Measurements from ENCODE around the gene TFCP2L1. TPM values are rescaled to one million over a fixed set of nuclear protein-coding genes. Genes with fewer than 3 reads are reported as not detected.

Gene TFCP2L1
- polyA plus RNA-seq, 3 donors, result 0.03 to 0.24 TPM; not detected in 1

DNA sequence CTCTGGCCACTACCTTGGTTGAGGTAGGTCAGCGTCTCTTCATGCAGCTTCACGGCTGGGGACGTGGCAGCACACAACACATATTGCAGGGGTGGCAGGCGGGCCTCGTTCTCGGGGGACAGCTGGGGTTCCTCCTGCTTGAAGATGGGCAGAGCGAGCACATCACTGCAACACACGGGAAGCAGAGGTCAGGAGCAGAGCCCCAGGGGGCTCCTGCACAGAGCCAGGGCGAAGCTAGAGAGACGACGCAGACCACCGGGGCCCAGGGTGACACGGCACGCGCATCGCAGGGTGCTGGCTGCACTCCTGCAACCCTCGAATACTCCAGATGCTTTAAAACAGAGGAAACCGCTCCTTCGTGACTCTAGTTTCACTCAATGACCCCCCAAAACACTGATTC, 3.9 kb downstream of the TFCP2L1 start:
- H3K4me1 ChIP-seq (ENCODE audit: control insufficient read depth in 1 of 2, insufficient read depth in 2 of 2, low read length in 2 of 2), result peaks cover 37 to 39% of the 10 kb centered on the region in 2 donors
- no peak for DNase-seq
- Mint-ChIP-seq H3K36me3 (peaks cover 8 to 18% of the 10 kb centered on the region in 2 donors), H3K4me1 (peaks cover 43% of the 10 kb centered on the region), H3K4me3 (peak overlapping the region in 1 of 2 donors; percentile 51), H3K27me3 (ENCODE audit: low read depth in 3 of 3) (peaks cover 41 to 50% (median 43%) of the 10 kb centered on the region in 3 donors), H3K27ac (no peak overlapping the region), H3K9me3 (peaks cover 0 to 13% (median 6%) of the 10 kb centered on the region in 7 donors)
- WGBS (ENCODE audit: insufficient coverage), result 89% methylated on average over 19 of the region's 19 CpGs
- H3K4me2 ChIP-seq (replicated peaks; ENCODE audit: extremely low read depth, low read length, poor library complexity, severe bottlenecking), result no peak overlapping the region
- no peaks in the 10 kb centered on the region for H3K9me3 ChIP-seq (replicated peaks in 1 of 2; ENCODE audit: control insufficient read depth in 1 of 2, insufficient read depth in 1 of 2, low read length in 2 of 2)
- TF ChIP-seq, protein P1, sequence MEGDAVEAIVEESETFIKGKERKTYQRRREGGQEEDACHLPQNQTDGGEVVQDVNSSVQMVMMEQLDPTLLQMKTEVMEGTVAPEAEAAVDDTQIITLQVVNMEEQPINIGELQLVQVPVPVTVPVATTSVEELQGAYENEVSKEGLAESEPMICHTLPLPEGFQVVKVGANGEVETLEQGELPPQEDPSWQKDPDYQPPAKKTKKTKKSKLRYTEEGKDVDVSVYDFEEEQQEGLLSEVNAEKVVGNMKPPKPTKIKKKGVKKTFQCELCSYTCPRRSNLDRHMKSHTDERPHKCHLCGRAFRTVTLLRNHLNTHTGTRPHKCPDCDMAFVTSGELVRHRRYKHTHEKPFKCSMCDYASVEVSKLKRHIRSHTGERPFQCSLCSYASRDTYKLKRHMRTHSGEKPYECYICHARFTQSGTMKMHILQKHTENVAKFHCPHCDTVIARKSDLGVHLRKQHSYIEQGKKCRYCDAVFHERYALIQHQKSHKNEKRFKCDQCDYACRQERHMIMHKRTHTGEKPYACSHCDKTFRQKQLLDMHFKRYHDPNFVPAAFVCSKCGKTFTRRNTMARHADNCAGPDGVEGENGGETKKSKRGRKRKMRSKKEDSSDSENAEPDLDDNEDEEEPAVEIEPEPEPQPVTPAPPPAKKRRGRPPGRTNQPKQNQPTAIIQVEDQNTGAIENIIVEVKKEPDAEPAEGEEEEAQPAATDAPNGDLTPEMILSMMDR (IDR thresholded peaks at IDR 0.05), result no peak
- H3K79me2 ChIP-seq (ENCODE audit: insufficient read depth, low read length), result no peaks in the 10 kb centered on the region
- no peak overlapping the region for H3K9ac ChIP-seq (ENCODE audit: insufficient read depth, low read length, poor library complexity, severe bottlenecking)
- intact Hi-C loops (cut with micrococcal nuclease), result no loop called here
- H3K4me3 ChIP-seq (replicated peaks in 1 of 3; ENCODE audit: low read depth in 2 of 3, low read length in 3 of 3), result no peak overlapping the region
- no peak overlapping the region for H3K27ac ChIP-seq (ENCODE audit: low read depth in 1 of 2, low read length in 2 of 2)
- H4K20me1 ChIP-seq (ENCODE audit: insufficient read depth, low read length), result no peaks in the 10 kb centered on the region
- no peaks in the 10 kb centered on the region for H3K36me3 ChIP-seq (replicated peaks in 1 of 2; ENCODE audit: control insufficient read depth in 1 of 2, insufficient read depth in 2 of 2, low read length in 2 of 2)
- H2AFZ ChIP-seq (ENCODE audit: insufficient read depth, low read depth, low read length, poor library complexity, severe bottlenecking), result no peak overlapping the region
- H3K27me3 ChIP-seq (ENCODE audit: control insufficient read depth in 2 of 2, insufficient read depth in 2 of 2, low read length in 2 of 2), result peaks cover 20 to 38% of the 10 kb centered on the region in 2 donors

DNA sequence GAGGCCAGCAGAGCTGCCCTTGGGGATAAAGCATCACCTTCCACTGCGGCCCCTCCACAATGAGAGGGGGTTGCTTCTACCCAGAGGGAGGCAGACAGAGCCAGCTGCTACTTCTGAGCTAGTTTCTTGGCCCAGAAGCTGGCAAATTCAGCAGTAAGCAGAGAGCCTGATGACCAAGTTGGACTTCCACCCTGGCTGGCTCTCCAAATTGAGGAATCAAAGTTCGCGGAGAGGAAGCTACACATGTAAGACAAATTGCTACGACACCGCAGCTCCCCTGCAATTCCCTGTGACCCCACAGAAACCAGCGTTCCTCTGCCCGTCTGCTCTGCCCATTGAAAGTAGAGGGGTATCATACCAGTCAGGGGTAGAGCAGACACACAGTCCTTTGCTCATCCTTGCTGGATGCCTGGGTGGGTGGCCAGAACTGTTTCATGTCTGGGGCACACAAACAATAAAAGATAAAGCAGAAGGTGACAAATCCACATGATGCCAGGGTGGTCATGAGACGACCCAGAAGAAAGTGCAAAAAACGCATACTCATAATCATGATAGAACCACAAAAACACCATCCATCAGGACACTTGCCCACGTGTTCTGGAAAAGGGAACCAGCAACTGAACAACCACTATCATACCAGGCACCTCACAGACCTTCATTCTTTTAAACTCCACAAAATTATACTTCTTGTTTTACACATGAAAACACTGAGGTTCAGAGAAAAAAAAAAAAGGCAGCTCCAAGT, 5.4 kb downstream of the TFCP2L1 start:
- DNase-seq, result no peak
- Mint-ChIP-seq H3K4me1 (peaks cover 37% of the 10 kb centered on the region), H3K27ac (peak overlapping the region in 2 of 7 donors; percentile 21 to 41), H3K36me3 (peaks cover 0 to 12% of the 10 kb centered on the region in 2 donors), H3K27me3 (ENCODE audit: low read depth in 3 of 3) (peaks cover 33 to 41% (median 35%) of the 10 kb centered on the region in 3 donors), H3K9me3 (peaks cover 0 to 10% (median 1%) of the 10 kb centered on the region in 7 donors), H3K4me3 (no peak overlapping the region)
- no peaks in the 10 kb centered on the region for H4K20me1 ChIP-seq (ENCODE audit: insufficient read depth, low read length)
- no peak overlapping the region for H3K4me3 ChIP-seq (replicated peaks in 1 of 3; ENCODE audit: low read depth in 2 of 3, low read length in 3 of 3)
- H3K27ac ChIP-seq (ENCODE audit: low read depth in 1 of 2, low read length in 2 of 2), result no peak overlapping the region
- H3K9ac ChIP-seq (ENCODE audit: insufficient read depth, low read length, poor library complexity, severe bottlenecking), result no peak overlapping the region
- intact Hi-C loops (cut with micrococcal nuclease), result no loop called here
- no peak overlapping the region for H2AFZ ChIP-seq (ENCODE audit: insufficient read depth, low read depth, low read length, poor library complexity, severe bottlenecking)
- no peaks in the 10 kb centered on the region for H3K9me3 ChIP-seq (replicated peaks in 1 of 2; ENCODE audit: control insufficient read depth in 1 of 2, insufficient read depth in 1 of 2, low read length in 2 of 2)
- WGBS (ENCODE audit: insufficient coverage), result 47% methylated on average over 6 of the region's 10 CpGs
- no peak overlapping the region for H3K4me2 ChIP-seq (replicated peaks; ENCODE audit: extremely low read depth, low read length, poor library complexity, severe bottlenecking)
- H3K79me2 ChIP-seq (ENCODE audit: insufficient read depth, low read length), result no peaks in the 10 kb centered on the region
- peaks cover 28 to 32% of the 10 kb centered on the region in 2 donors for H3K4me1 ChIP-seq (ENCODE audit: control insufficient read depth in 1 of 2, insufficient read depth in 2 of 2, low read length in 2 of 2)
- no peaks in the 10 kb centered on the region for H3K36me3 ChIP-seq (replicated peaks in 1 of 2; ENCODE audit: control insufficient read depth in 1 of 2, insufficient read depth in 2 of 2, low read length in 2 of 2)
- H3K27me3 ChIP-seq (ENCODE audit: control insufficient read depth in 2 of 2, insufficient read depth in 2 of 2, low read length in 2 of 2), result peaks cover 15 to 28% of the 10 kb centered on the region in 2 donors
- TF ChIP-seq, protein P1 (IDR thresholded peaks at IDR 0.05), result no peak

Data from CD14-positive monocyte (primary cell).